Activated naive CD8-positive, alpha-beta T cell treated with anti-CD3 and anti-CD28 coated beads, Interleukin-2, amount 50 U/mL, for 16 hours (primary cell): ENCODE measurements around the gene CFAP298.
"Not testable (repeated sequence)": the region's sequence is repeated elsewhere in the genome, so short reads cannot be mapped to it uniquely, and the experiment has no call there.

Experiments used
- DNase-seq: peaks from one replicate; pipeline ENCODE4 v3.0.0-alpha.2; 2020; ENCODE audit warnings: low read depth, low spot score

The CFAP298 gene, protein sequence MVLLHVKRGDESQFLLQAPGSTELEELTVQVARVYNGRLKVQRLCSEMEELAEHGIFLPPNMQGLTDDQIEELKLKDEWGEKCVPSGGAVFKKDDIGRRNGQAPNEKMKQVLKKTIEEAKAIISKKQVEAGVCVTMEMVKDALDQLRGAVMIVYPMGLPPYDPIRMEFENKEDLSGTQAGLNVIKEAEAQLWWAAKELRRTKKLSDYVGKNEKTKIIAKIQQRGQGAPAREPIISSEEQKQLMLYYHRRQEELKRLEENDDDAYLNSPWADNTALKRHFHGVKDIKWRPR

GRCh38 chr21:32612075-32612998 lies at the start of gene CFAP298:
Gene CFAP298 (minus strand): TSS chr21:32612377. CDS start chr21:32612243, 134 bp downstream.
- DNase-seq, result peak; percentile 71

GRCh38 chr21:32661026-32661782 lies 49.0 kb upstream of the CFAP298 start:
- not testable (repeated sequence) for DNase-seq

DNA sequence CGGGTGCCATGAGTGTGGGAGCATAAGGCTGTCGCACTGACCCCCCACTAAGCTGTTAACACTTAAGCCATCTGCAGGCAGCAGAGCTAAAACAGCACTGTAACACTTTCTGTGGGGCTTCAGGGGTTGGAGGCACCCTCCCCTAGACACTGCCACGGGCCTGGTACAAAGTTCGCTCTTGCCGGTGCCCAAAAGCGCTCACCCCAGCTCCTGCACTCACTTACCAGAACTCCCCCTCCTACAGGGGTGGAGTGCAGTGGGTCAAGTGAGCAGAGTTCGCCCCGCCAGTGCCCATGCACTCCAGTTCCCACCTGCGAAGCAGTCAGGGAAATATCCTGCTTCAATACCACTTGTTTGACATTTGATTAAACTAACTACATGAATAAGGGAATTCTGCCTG lies 46.3 kb upstream of the CFAP298 start:
- DNase-seq, result no peak

- no peak for DNase-seq
Observed at GRCh38 chr21:32653326-32653901, 41.2 kb upstream of the CFAP298 start.

- DNase-seq, result no peak
Observed at GRCh38 chr21:32648165-32648564, 36.0 kb upstream of the CFAP298 start.

GRCh38 chr21:32645261-32646182 lies 33.3 kb upstream of the CFAP298 start:
- no peak for DNase-seq

- no peak for DNase-seq
Observed at GRCh38 chr21:32641710-32642698, 29.8 kb upstream of the CFAP298 start.

DNA sequence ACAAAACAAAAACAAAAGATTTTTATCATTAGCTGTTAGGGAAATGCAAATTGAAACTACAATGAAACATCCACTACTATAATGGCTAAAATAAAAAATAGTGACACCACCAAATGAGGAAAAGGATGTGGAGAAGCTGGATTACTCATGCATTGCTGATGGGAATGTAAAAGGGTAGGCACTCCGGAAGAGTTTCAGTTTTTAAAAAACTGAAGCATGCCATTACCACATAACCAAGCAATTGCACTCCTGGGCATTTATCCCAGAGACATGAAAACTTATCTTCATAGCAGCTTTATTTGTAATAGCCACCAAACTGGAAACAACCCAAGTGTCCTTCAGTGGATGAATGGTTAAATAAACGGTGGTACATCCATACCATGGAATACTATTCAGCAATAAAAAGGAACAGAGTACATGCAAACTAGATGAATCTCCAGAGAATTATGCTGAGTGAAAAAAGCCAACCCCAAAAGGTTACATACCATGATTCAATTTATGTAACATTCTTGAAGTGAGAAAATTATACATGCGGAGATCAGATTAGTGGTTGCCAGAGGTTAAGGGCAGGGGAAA lies 14.5 kb upstream of the CFAP298 start:
- no peak for DNase-seq

- DNase-seq, result not testable (repeated sequence)
Observed at GRCh38 chr21:32618218-32618617, 6.0 kb upstream of the CFAP298 start.

DNA sequence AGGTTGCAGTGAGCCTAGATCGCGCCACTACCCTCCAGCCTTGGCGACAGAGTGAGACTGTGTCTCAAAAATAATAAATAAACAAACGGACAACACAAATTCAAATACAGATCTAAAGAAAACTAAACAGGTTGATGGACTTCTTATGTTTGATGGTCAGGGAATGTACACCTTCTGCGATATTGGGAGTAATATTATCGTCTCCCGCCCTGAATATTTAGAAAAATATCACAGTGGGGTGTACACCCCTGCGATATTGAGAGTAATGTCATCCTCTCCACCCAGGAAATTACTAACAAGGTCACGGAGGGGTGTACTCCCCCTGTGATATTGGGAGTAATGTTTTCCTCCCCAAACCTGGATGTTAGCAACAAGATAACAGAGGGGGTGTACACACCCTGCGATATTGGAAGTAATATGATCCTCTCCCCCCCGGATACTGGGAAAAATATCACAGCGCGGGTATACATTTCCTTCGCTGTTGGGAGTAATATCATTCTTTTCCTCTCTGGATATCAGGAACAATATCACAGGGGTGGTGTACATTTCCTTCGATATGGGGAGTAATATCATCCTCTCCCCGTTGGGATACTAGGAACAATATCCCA lies 1.4 kb upstream of the CFAP298 start:
- DNase-seq, result no peak

GRCh38 chr21:32612999-32613337 lies 791 bp upstream of the CFAP298 start:
- DNase-seq, result no peak

- DNase-seq, result no peak
Observed at GRCh38 chr21:32611471-32611997, 643 bp downstream of the CFAP298 start.

DNA sequence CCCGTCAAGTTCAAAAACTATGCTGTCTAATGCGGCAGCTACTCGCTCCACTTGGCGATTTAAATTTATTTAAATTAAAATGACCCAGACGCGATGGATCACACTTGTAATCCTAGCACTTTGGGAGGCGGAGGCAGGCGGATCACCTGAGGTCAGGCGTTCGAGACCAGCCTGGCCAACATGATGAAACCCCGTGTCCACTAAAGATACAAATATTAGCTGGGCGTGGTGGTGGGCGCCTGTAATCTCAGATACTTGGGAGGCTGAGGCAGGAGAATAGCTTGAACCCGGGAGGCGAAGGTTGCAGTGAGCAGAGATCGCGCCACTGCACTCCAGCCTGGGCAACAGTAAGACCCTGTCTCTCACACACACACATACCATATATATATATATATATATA lies 1.2 kb downstream of the CFAP298 start:
- not testable (repeated sequence) for DNase-seq

DNA sequence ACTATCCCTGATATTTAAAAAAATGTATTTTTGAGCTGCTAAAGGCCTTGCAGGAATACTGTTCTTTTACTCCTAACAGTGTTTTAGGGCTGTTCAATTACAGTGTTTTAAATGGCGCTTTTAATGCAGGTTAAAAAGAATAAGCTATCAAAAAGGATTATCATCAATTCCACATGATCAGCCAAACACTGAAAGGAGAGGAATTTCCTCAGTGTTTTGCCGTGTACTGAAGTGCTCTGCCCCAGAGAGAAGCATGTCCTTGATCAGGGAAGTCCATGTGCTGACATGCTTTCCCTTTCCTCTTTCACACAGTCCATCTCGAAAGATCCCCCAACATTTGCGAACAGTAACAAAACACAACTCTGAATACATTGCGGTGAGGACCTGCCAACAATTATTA lies 3.3 kb downstream of the CFAP298 start:
- no peak for DNase-seq

- no peak for DNase-seq
Observed at GRCh38 chr21:32605469-32605868, 6.7 kb downstream of the CFAP298 start.

DNA sequence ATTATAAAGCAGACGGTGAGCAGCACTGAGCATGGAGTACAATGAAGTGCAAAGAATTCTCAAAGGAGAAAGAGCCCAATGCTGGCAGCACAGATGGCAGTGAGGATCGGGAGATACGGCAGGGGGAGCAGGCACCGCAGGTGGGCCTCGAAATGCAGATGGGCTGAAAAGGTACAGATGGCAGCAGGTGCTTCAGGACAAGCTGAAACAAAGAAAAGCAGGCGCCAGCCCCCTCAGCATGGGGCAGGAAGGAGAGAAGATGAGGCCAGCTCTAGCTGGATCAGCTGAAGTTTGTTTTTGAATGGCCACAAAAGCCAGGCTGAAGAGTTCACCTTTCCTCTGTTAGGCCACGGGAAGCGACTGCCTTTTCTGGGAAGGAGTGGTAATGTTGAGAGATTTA lies 7.7 kb downstream of the CFAP298 start:
- DNase-seq, result no peak

- DNase-seq, result no peak
Observed at GRCh38 chr21:32603131-32603530, 9.0 kb downstream of the CFAP298 start.

DNA sequence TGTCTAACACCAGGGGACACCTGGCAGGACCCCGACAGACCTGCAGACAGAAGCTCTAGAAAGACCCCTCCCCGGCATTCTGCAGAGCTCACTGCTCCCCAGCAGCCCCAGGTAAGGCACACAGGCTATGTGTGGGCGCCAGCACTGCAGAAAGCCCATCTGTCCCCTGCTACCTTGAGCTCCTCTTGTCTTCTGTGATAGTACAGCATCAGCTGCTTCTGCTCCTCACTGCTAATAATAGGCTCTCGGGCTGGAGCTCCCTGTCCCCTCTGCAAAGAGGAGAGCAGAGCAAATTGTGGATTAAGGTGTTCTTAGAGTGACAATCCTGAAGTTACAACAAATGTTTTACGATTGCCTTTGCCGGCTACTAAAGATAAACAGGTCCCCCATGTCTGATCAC lies 10.1 kb downstream of the CFAP298 start:
- DNase-seq, result no peak
